ENCODE data around the gene PRAC1. TPM values are rescaled to one million over a fixed set of nuclear protein-coding genes. Genes with fewer than 3 reads are reported as not detected.

The PRAC1 gene
- total RNA-seq, 1 experiment from 2014 or later = 60.8 TPM

- Mint-ChIP-seq H3K9me3 (no peaks in the 10 kb centered on the region), H3K27ac (no peak overlapping the region), H3K4me1 (peaks cover 50% of the 10 kb centered on the region), H3K27me3 (ENCODE audit: low read depth) (peaks cover 100% of the 10 kb centered on the region), H3K36me3 (no peaks in the 10 kb centered on the region), H3K4me3 (peak overlapping the region; percentile 33)
- no peak for ATAC-seq
- no peak for DNase-seq (ENCODE audit: low spot score)
- ChIA-PET POLR2A (interaction anchor here (1.4 kb wide), 1 partner anchor 677 kb away, joined by 4 read pairs; the partner anchor contains the start of gene NFE2L1), CTCF (interaction anchor here (0.6 to 10.9 kb wide), 29 partner anchors 10 to 184 kb away, joined by 3 to 218 read pairs (median 7); partner anchors contain the start of genes ATP5MC1 and TTLL6)
- peak; percentile 88 for TF ChIP-seq GRHL2 (CRISPR knock-in tag; IDR thresholded peaks at IDR 0.05; ENCODE audit: insufficient replicate concordance, severe bottlenecking)
- TF ChIP-seq, protein P1, sequence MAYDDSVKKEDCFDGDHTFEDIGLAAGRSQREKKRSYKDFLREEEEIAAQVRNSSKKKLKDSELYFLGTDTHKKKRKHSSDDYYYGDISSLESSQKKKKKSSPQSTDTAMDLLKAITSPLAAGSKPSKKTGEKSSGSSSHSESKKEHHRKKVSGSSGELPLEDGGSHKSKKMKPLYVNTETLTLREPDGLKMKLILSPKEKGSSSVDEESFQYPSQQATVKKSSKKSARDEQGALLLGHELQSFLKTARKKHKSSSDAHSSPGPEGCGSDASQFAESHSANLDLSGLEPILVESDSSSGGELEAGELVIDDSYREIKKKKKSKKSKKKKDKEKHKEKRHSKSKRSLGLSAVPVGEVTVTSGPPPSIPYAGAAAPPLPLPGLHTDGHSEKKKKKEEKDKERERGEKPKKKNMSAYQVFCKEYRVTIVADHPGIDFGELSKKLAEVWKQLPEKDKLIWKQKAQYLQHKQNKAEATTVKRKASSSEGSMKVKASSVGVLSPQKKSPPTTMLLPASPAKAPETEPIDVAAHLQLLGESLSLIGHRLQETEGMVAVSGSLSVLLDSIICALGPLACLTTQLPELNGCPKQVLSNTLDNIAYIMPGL (CRISPR knock-in tag; IDR thresholded peaks at IDR 0.05) = no peak
Observed at GRCh38 chr17:48725288-48726064, 3.2 kb upstream of the PRAC1 start.

- Mint-ChIP-seq H3K4me1 (peaks cover 51% of the 10 kb centered on the region), H3K27ac (no peak overlapping the region), H3K4me3 (peak overlapping the region; percentile 70), H3K27me3 (ENCODE audit: low read depth) (peaks cover 100% of the 10 kb centered on the region), H3K36me3 (no peaks in the 10 kb centered on the region), H3K9me3 (no peaks in the 10 kb centered on the region)
- no peak for ATAC-seq
- ChIA-PET CTCF (interaction anchor here (0.6 to 10.9 kb wide), 35 partner anchors 10 to 204 kb away, joined by 3 to 218 read pairs (median 6); partner anchors contain the start of genes ATP5MC1 and TTLL6), POLR2A (interaction anchor here (1.4 kb wide), 1 partner anchor 677 kb away, joined by 4 read pairs; the partner anchor contains the start of gene NFE2L1)
- no peak for TF ChIP-seq EMX1 (CRISPR knock-in tag; IDR thresholded peaks at IDR 0.05)
- TF ChIP-seq JAZF1 (CRISPR knock-in tag; IDR thresholded peaks at IDR 0.05) = no peak
- TF ChIP-seq NFATC4 (CRISPR knock-in tag; IDR thresholded peaks at IDR 0.05) = no peak
- no peak for TF ChIP-seq JUN (CRISPR knock-in tag; IDR thresholded peaks at IDR 0.05)
- TF ChIP-seq ZNF281 (CRISPR knock-in tag; IDR thresholded peaks at IDR 0.05) = no peak
- no peak for TF ChIP-seq ZNF423 (CRISPR knock-in tag; IDR thresholded peaks at IDR 0.05)
- DNase-seq (ENCODE audit: low spot score) = no peak
Observed at GRCh38 chr17:48725004-48725287, 2.6 kb upstream of the PRAC1 start.

GRCh38 chr17:48724251-48725003 is 2.1 kb upstream of the PRAC1 start:
- Mint-ChIP-seq H3K36me3 (no peaks in the 10 kb centered on the region), H3K4me1 (peaks cover 50% of the 10 kb centered on the region), H3K27ac (no peak overlapping the region), H3K27me3 (ENCODE audit: low read depth) (peaks cover 100% of the 10 kb centered on the region), H3K4me3 (peak overlapping the region; percentile 70), H3K9me3 (no peaks in the 10 kb centered on the region)
- DNase-seq (ENCODE audit: low spot score) (peak; percentile 86), ATAC-seq (no peak)
- CTCF ChIA-PET = interaction anchor here (0.6 to 10.9 kb wide), 60 partner anchors 11 to 307 kb away, joined by 3 to 218 read pairs (median 5); partner anchors contain the start of genes ATP5MC1, HOXB5 and TTLL6
- POLR2A ChIA-PET = interaction anchor here (0.9 to 1.4 kb wide), 4 partner anchors 67 to 676 kb away, joined by 3 to 4 read pairs (median 4); partner anchors contain the start of gene NFE2L1
- TF ChIP-seq, protein P2, sequence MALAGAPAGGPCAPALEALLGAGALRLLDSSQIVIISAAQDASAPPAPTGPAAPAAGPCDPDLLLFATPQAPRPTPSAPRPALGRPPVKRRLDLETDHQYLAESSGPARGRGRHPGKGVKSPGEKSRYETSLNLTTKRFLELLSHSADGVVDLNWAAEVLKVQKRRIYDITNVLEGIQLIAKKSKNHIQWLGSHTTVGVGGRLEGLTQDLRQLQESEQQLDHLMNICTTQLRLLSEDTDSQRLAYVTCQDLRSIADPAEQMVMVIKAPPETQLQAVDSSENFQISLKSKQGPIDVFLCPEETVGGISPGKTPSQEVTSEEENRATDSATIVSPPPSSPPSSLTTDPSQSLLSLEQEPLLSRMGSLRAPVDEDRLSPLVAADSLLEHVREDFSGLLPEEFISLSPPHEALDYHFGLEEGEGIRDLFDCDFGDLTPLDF (CRISPR knock-in tag; IDR thresholded peaks at IDR 0.05) = no peak
- TF ChIP-seq, protein P3, sequence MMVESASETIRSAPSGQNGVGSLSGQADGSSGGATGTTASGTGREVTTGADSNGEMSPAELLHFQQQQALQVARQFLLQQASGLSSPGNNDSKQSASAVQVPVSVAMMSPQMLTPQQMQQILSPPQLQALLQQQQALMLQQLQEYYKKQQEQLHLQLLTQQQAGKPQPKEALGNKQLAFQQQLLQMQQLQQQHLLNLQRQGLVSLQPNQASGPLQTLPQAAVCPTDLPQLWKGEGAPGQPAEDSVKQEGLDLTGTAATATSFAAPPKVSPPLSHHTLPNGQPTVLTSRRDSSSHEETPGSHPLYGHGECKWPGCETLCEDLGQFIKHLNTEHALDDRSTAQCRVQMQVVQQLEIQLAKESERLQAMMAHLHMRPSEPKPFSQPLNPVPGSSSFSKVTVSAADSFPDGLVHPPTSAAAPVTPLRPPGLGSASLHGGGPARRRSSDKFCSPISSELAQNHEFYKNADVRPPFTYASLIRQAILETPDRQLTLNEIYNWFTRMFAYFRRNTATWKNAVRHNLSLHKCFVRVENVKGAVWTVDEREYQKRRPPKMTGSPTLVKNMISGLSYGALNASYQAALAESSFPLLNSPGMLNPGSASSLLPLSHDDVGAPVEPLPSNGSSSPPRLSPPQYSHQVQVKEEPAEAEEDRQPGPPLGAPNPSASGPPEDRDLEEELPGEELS (CRISPR knock-in tag; IDR thresholded peaks at IDR 0.05) = no peak
- no peak for TF ChIP-seq CDX4 (CRISPR knock-in tag; IDR thresholded peaks at IDR 0.05; ENCODE audit: borderline replicate concordance)
- TF ChIP-seq, protein P4, sequence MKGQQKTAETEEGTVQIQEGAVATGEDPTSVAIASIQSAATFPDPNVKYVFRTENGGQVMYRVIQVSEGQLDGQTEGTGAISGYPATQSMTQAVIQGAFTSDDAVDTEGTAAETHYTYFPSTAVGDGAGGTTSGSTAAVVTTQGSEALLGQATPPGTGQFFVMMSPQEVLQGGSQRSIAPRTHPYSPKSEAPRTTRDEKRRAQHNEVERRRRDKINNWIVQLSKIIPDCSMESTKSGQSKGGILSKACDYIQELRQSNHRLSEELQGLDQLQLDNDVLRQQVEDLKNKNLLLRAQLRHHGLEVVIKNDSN (CRISPR knock-in tag; IDR thresholded peaks at IDR 0.05) = no peak
- no peak for TF ChIP-seq ESRRA (CRISPR knock-in tag; IDR thresholded peaks at IDR 0.05; ENCODE audit: borderline replicate concordance)
- TF ChIP-seq TEAD4 (CRISPR knock-in tag; IDR thresholded peaks at IDR 0.05) = no peak
- TF ChIP-seq CTCF (IDR thresholded peaks at IDR 0.05) = peak; percentile 49; the same call in 1 of the 2 replicates
